22Rv1 (cell line): ENCODE data around the gene SUN2.

Experiments used
- H3K27ac ChIP-seq: fragments of 450-650 bp; 2 replicates; pipeline ENCODE4 v1.5.1; 2017
- CTCF ChIP-seq: fragments of 450-650 bp; IDR thresholded peaks from 2 replicates; pipeline ENCODE4 v1.5.1; 2017; ENCODE audit warnings: mild to moderate bottlenecking
- ZFX ChIP-seq: fragments of 450-650 bp; IDR thresholded peaks from 2 replicates; pipeline ENCODE4 v1.6.1; 2017; ENCODE audit warnings: antibody characterized with exemption, borderline replicate concordance

The SUN2 gene

GRCh38 chr22:38716826-38717225 is 39.0 kb downstream of the SUN2 start:
- TF ChIP-seq ZFX (no peak), CTCF (no peak)
- H3K27ac ChIP-seq, result no peak overlapping the region; the same call in 1 of the 2 replicates

GRCh38 chr22:38716271-38716670 is 39.5 kb downstream of the SUN2 start:
- H3K27ac ChIP-seq, result no peak overlapping the region
- TF ChIP-seq CTCF, result no peak
- no peak for TF ChIP-seq ZFX

DNA sequence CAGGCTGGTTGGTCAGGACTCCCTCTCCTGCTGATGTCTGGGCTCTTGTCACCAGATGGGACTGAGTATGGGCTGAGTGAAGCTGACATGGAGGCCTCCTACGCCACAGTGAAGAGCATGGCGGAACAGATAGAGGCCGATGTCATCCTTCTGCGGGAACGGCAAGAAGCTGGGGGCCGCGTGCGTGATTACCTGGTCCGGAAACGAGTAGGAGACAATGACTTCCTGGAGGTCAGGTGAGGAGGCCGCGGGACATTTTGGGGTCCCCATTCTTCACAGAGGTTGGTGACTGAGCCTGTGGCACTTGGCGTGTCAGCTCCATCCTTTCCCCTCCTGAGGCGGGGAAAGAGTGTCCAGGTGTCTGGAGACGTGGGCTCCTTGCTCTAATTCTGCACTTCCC is 39.9 kb downstream of the SUN2 start:
- no peak overlapping the region for H3K27ac ChIP-seq
- TF ChIP-seq CTCF (no peak), ZFX (no peak)

DNA sequence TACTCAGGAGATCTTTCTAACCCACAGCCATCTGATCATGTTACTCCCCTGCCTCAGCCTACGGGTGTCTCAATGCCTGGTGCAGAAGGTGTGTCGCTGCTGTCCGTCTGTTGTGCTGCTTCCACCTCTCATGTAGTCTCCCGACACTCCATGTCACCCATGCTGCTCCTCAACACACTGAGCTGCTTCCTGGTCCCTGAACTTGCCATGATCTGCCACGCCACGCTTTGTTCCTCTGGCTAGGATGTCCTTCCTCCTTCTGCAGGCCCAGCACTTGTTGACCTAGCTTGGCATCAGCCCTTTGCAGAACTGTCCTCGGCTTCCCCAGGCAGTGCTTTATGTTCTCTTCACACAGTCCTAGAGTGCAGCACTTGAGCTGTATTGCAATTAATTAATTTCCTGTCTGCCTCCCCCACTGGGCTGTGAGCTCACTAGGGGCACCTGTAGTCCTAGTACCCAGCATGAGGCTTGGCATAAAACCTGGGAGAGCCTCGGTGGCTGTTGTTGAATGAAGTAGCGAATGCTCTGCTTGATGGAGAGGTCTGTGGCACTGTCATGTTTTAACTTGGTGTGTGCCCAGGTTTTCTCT is 40.5 kb downstream of the SUN2 start:
- no peak overlapping the region for H3K27ac ChIP-seq
- TF ChIP-seq ZFX (no peak), CTCF (no peak)

GRCh38 chr22:38713921-38714320 is 41.9 kb downstream of the SUN2 start:
- H3K27ac ChIP-seq, result no peak overlapping the region
- no peak for TF ChIP-seq ZFX
- TF ChIP-seq CTCF, result no peak

DNA sequence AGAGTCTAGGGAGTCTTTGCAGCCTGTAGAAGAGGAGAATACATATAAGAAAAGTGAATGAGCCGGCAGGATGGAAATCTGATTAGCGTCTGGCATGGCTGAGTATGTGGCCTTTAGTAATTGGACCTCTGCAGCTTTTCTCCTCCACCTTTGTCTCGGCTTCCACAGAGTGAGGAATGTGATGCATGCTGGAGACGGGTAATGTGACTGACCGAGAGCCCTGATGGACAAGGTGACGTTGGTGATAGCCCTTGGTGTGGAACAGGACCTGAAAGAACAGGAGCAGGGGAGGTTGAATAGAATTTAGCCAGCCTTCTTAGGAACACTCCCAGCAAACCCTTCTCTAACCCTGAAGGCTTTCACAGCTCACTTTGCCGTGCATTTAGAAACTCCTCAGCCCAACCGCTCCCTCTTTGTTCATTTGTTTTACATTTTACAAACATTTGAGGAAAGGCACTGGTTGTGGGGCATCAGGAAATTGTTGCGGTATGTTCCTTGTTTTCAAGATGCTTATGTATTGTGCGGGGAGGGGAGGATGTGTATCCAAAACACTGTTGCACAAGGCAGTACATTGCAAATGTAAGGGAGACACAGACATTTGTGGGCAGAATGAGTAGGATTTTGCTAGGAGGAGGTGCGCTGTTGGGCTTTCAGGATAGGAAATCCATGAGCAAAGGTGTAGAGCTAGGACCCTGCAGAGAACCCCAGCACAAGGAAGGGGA is 43.2 kb downstream of the SUN2 start:
- TF ChIP-seq ZFX (no peak), CTCF (no peak)
- H3K27ac ChIP-seq, result no peak overlapping the region

DNA sequence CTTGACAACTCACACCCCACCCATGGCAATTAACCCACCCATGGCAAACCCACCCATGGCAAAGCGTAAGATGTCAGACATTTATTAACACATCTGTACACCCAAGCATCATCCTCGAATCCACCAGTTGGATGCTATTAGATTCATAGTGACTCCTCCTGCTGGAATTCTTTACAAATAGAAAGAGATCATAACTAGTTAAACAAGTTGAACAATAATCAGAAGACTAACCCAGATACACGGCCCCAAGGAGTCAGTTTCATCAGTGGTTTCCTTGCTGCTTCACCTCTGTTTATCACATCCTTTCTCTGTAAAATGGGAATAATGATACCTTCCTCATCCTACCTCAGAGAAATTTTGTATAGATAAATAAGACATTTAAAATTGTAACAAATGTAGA is 44.9 kb downstream of the SUN2 start:
- H3K27ac ChIP-seq, result no peak overlapping the region
- TF ChIP-seq CTCF (no peak), ZFX (no peak)
